ES-I3 (cell line): ENCODE results near the gene TMEM114.

Experiments used
- H3K36me3 ChIP-seq: 2 replicates; pipeline ENCODE4 v1.6.1; 2013; ENCODE audit warnings: mild to moderate bottlenecking, low read length, control low read depth, moderate library complexity; ENCODE audit not compliant: insufficient read depth
- H3K4me1 ChIP-seq: 2 replicates; pipeline ENCODE4 v1.6.1; 2013; ENCODE audit warnings: mild to moderate bottlenecking, control low read depth, low read length; ENCODE audit not compliant: insufficient read depth
- H3K9ac ChIP-seq: 2 replicates; pipeline ENCODE4 v1.6.1; 2013; ENCODE audit warnings: low read depth, mild to moderate bottlenecking, low read length, moderate library complexity
- H3K9me3 ChIP-seq: 2 replicates; pipeline ENCODE4 v1.6.1; 2013; ENCODE audit warnings: mild to moderate bottlenecking, low read length, moderate library complexity; ENCODE audit not compliant: control insufficient read depth, insufficient read depth

The TMEM114 gene

GRCh38 chr16:8530752-8531384 lies 59.4 kb downstream of the TMEM114 start:
- Histone ChIP-seq H3K36me3 (no peaks in the 10 kb centered on the region), H3K4me1 (peaks cover 5% of the 10 kb centered on the region; the same call in 1 of the 2 replicates), H3K9ac (no peak overlapping the region), H3K9me3 (no peaks in the 10 kb centered on the region)

- H3K36me3 ChIP-seq: no peaks in the 10 kb centered on the region
- peaks cover 5% of the 10 kb centered on the region; the same call in 1 of the 2 replicates for H3K4me1 ChIP-seq
- no peaks in the 10 kb centered on the region for H3K9me3 ChIP-seq
- H3K9ac ChIP-seq: no peak overlapping the region
These were observed 61.8 kb downstream of the TMEM114 start for GRCh38 chr16:8528471-8528870.

- no peaks in the 10 kb centered on the region for H3K9me3 ChIP-seq
- H3K4me1 ChIP-seq: peaks cover 5% of the 10 kb centered on the region; the same call in 1 of the 2 replicates
- H3K36me3 ChIP-seq: no peaks in the 10 kb centered on the region
- H3K9ac ChIP-seq: no peak overlapping the region
These were observed 66.4 kb downstream of the TMEM114 start for GRCh38 chr16:8523932-8524331.

GRCh38 chr16:8522757-8523156 lies 67.6 kb downstream of the TMEM114 start:
- no peaks in the 10 kb centered on the region for H3K4me1 ChIP-seq
- no peaks in the 10 kb centered on the region for H3K9me3 ChIP-seq
- no peaks in the 10 kb centered on the region for H3K36me3 ChIP-seq
- no peak overlapping the region for H3K9ac ChIP-seq

GRCh38 chr16:8519643-8520042 lies 70.7 kb downstream of the TMEM114 start:
- Histone ChIP-seq H3K36me3 (no peaks in the 10 kb centered on the region), H3K4me1 (no peaks in the 10 kb centered on the region), H3K9me3 (no peaks in the 10 kb centered on the region), H3K9ac (no peak overlapping the region)
